Measurements from ENCODE around the gene TINAGL1. TPM values are rescaled to one million over a fixed set of nuclear protein-coding genes. Genes with fewer than 3 reads are reported as not detected.

The TINAGL1 gene
- total RNA-seq, 1 experiment from 2014 or later = 2.5 TPM

DNA sequence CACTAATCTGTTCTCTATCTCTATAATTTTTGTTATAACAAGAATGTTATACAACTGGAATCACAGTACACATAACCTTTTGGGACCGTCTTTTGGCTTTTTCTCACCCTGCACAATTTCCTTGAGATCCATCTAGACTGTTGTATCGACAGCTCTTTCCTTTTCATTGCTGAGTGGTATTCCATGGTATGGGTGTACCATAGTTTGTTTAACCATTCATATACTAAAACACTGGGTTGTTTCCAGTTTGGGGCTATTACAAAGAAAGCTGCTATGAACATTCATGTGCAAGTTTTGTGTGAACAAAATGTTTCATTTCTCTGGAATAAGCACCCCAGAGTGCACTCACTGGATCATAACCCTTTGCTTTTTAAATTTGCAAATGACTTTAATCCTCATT, 25.8 kb downstream of the TINAGL1 start:
- no peaks in the 10 kb centered on the region for H3K23me2 ChIP-seq (ENCODE audit: insufficient read length, low read depth, low read length, poor library complexity, severe bottlenecking)
- H3T11ph ChIP-seq (ENCODE audit: low read length) = no peak overlapping the region
- Mint-ChIP-seq H3K4me1 (no peaks in the 10 kb centered on the region), H3K9me3 (no peaks in the 10 kb centered on the region), H3K27ac (no peak overlapping the region), H3K4me3 (no peak overlapping the region), H3K36me3 (ENCODE audit: insufficient read depth in 1 of 3, low read depth in 3 of 3) (no peaks in the 10 kb centered on the region), H3K27me3 (ENCODE audit: low read depth) (peaks cover 7% of the 10 kb centered on the region; the same call in 1 of the 2 replicates)
- no peaks in the 10 kb centered on the region for H3K79me1 ChIP-seq (ENCODE audit: insufficient read depth, low read depth, low read length, poor library complexity, severe bottlenecking)
- H2AK5ac ChIP-seq (ENCODE audit: insufficient read length, low read length) = no peak overlapping the region
- H2BK20ac ChIP-seq (ENCODE audit: low read depth, low read length, poor library complexity, severe bottlenecking) = no peak overlapping the region
- H3K56ac ChIP-seq (ENCODE audit: insufficient read length, low read depth, low read length) = no peak overlapping the region
- H4K5ac ChIP-seq (ENCODE audit: insufficient read length, low read depth, low read length) = no peak overlapping the region
- H3K18ac ChIP-seq (ENCODE audit: insufficient read length, low read depth, low read length) = no peak overlapping the region
- H3K9me3 ChIP-seq (ENCODE audit: control insufficient read depth, low read depth, low read length) = no peaks in the 10 kb centered on the region
- H4K91ac ChIP-seq (ENCODE audit: insufficient read length, low read depth, low read length) = no peak overlapping the region
- no peak overlapping the region for H2BK15ac ChIP-seq (ENCODE audit: low read depth, low read length)
- no peak overlapping the region for H3K23ac ChIP-seq (ENCODE audit: insufficient read length, low read depth, low read length)
- H2BK120ac ChIP-seq (ENCODE audit: low read depth, low read length, poor library complexity, severe bottlenecking) = no peak overlapping the region
- no peaks in the 10 kb centered on the region for H4K20me1 ChIP-seq (ENCODE audit: control insufficient read depth, insufficient read depth, insufficient read length)
- WGBS (ENCODE audit: extremely low coverage, insufficient read length, low lambda C conversion rate) = no CpG with 5 or more reads among the region's 2 CpGs
- no peak overlapping the region for H3K4ac ChIP-seq (ENCODE audit: low read depth, low read length)
- no peak overlapping the region for H2AFZ ChIP-seq (ENCODE audit: low read length)
- no peak overlapping the region for H2BK5ac ChIP-seq (ENCODE audit: insufficient read length, low read length)
- no peak overlapping the region for H3K4me2 ChIP-seq (ENCODE audit: insufficient read depth, insufficient read length, low read length)
- no peak overlapping the region for H3K14ac ChIP-seq (ENCODE audit: insufficient read depth, low read length)
- H3K27me3 ChIP-seq (ENCODE audit: insufficient read depth, low read length) = no peaks in the 10 kb centered on the region
- no peak overlapping the region for H2BK12ac ChIP-seq (ENCODE audit: insufficient read length, low read depth, low read length)
- no peak for DNase-seq
- H3K9ac ChIP-seq (ENCODE audit: extremely low read depth, insufficient read length, low read length) = no peak overlapping the region
- TF ChIP-seq, protein P1, sequence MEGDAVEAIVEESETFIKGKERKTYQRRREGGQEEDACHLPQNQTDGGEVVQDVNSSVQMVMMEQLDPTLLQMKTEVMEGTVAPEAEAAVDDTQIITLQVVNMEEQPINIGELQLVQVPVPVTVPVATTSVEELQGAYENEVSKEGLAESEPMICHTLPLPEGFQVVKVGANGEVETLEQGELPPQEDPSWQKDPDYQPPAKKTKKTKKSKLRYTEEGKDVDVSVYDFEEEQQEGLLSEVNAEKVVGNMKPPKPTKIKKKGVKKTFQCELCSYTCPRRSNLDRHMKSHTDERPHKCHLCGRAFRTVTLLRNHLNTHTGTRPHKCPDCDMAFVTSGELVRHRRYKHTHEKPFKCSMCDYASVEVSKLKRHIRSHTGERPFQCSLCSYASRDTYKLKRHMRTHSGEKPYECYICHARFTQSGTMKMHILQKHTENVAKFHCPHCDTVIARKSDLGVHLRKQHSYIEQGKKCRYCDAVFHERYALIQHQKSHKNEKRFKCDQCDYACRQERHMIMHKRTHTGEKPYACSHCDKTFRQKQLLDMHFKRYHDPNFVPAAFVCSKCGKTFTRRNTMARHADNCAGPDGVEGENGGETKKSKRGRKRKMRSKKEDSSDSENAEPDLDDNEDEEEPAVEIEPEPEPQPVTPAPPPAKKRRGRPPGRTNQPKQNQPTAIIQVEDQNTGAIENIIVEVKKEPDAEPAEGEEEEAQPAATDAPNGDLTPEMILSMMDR (conservative IDR thresholded peaks at IDR 0.05) = no peak
- H3K27ac ChIP-seq (ENCODE audit: insufficient read length, low read depth, low read length) = no peak overlapping the region
- no peak overlapping the region for H4K8ac ChIP-seq (replicated peaks; ENCODE audit: insufficient read length, low read depth, low read length)
- no peaks in the 10 kb centered on the region for H3K79me2 ChIP-seq (ENCODE audit: insufficient read depth, low read length)
- H3K4me1 ChIP-seq (ENCODE audit: insufficient read depth, low read length) = no peaks in the 10 kb centered on the region

All from H9 (cell line).